A673 (cell line): ENCODE measurements around the gene GALNT16. TPM values are rescaled to one million over a fixed set of nuclear protein-coding genes. Genes with fewer than 3 reads are reported as not detected.
"Not testable (repeated sequence)": the region's sequence is repeated elsewhere in the genome, so short reads cannot be mapped to it uniquely, and the experiment has no call there.

Experiments
- BruUV-seq: library from RNA; stranded (reverse); fragments of 400-500 nt; replicated peaks from 2 replicates; lab custom pipeline; 2021; lab: Mats Ljungman, UMichigan
- CTCF ChIA-PET: fragments of 300-600 bp; sonication (Branson Sonifier 250); formaldehyde crosslinking; loops from one replicate; lab custom pipeline; 2022; ENCODE audit warnings: antibody characterized with exemption; lab: Charles Lee
- POLR2A ChIA-PET: fragments of 300-600 bp; sonication (Branson Sonifier 250); formaldehyde crosslinking; loops from one replicate; lab custom pipeline; 2022; ENCODE audit warnings: antibody characterized with exemption; ENCODE audit not compliant: low non-redundant PET; lab: Charles Lee
- DNase-seq: peaks from one replicate; pipeline ENCODE4 v3.0.0-alpha.2; 2015; ENCODE audit warnings: low spot score
- H3K27ac ChIP-seq: fragments of 200-600 bp; sonication (generic); 2 replicates; pipeline ENCODE4 v1.5.1; 2016; ENCODE audit warnings: mixed run types, low read depth, mild to moderate bottlenecking, mixed read lengths, antibody characterized with exemption, low read length; ENCODE audit not compliant: poor library complexity, severe bottlenecking
- H3K27me3 ChIP-seq: fragments of 200-600 bp; sonication (generic); replicated peaks from 2 replicates; pipeline ENCODE4 v1.6.1; 2017; ENCODE audit warnings: mixed run types, low read depth, mild to moderate bottlenecking, mixed read lengths, antibody characterized with exemption, low read length; ENCODE audit not compliant: insufficient read depth, poor library complexity
- H3K36me3 ChIP-seq: fragments of 200-600 bp; sonication (generic); 2 replicates; pipeline ENCODE4 v1.6.1; 2016; ENCODE audit warnings: mixed run types, mild to moderate bottlenecking, mixed read lengths, antibody characterized with exemption, low read length; ENCODE audit not compliant: insufficient read depth, poor library complexity, severe bottlenecking
- H3K4me1 ChIP-seq: fragments of 200-600 bp; sonication (generic); 2 replicates; pipeline ENCODE4 v1.6.1; 2017; ENCODE audit warnings: mixed run types, mild to moderate bottlenecking, mixed read lengths, antibody characterized with exemption, low read length; ENCODE audit not compliant: insufficient read depth, poor library complexity, severe bottlenecking
- H3K4me3 ChIP-seq: fragments of 200-600 bp; sonication (generic); 2 replicates; pipeline ENCODE4 v1.5.1; 2016; ENCODE audit warnings: low read depth, mixed run types, mild to moderate bottlenecking, mixed read lengths, low read length; ENCODE audit not compliant: poor library complexity, severe bottlenecking
- H3K9me3 ChIP-seq: fragments of 200-600 bp; sonication (generic); 2 replicates; pipeline ENCODE4 v1.6.1; 2016; ENCODE audit warnings: mixed run types, low read depth, mild to moderate bottlenecking, mixed read lengths, antibody characterized with exemption, low read length; ENCODE audit not compliant: poor library complexity, severe bottlenecking
- CTCF ChIP-seq: fragments of 300-800, 200-600 bp; sonication (generic); conservative IDR thresholded peaks from 2 replicates; pipeline ENCODE4 v1.5.1; 2017; ENCODE audit warnings: low read depth, mild to moderate bottlenecking, antibody characterized with exemption, low read length, moderate library complexity, mixed read lengths
- EZH2 ChIP-seq: fragments of 200-600 bp; sonication (generic); IDR thresholded peaks from 2 replicates; pipeline ENCODE4 v1.6.1; 2017; ENCODE audit warnings: borderline replicate concordance, low read depth, mild to moderate bottlenecking, mixed read lengths, antibody characterized with exemption, low read length; ENCODE audit not compliant: poor library complexity, severe bottlenecking
- intact Hi-C: fragments of 100-400 bp; cut with micrococcal nuclease; formaldehyde crosslinking; loops from one replicate; pipeline ENCODE4 v1.10.0; 2022; ENCODE audit not compliant: unreplicated experiment
- total RNA-seq: library from RNA; stranded (reverse); gene quantifications from 2 replicates; pipeline ENCODE4 v1.2.3, GENCODE V29; 2021

GALNT16 gene
- total RNA-seq, 1 experiment from 2014 or later: 0.32 TPM

GRCh38 chr14:69378274-69378673 lies 118.3 kb downstream of the GALNT16 start:
- no peak overlapping the region for H3K4me3 ChIP-seq
- BruUV-seq: no TSS peak
- H3K9me3 ChIP-seq: no peaks in the 10 kb centered on the region
- H3K4me1 ChIP-seq: no peaks in the 10 kb centered on the region
- intact Hi-C loops: no loop called here
- ChIA-PET POLR2A (no interaction called here), CTCF (no interaction called here)
- no peak for DNase-seq
- no peak overlapping the region for H3K27ac ChIP-seq
- peaks cover 81% of the 10 kb centered on the region for H3K36me3 ChIP-seq
- TF ChIP-seq CTCF (no peak), EZH2 (no peak)
- no peaks in the 10 kb centered on the region for H3K27me3 ChIP-seq

GRCh38 chr14:69387311-69387710 lies 127.4 kb downstream of the GALNT16 start:
- Histone ChIP-seq H3K27me3 (no peaks in the 10 kb centered on the region), H3K9me3 (no peaks in the 10 kb centered on the region), H3K4me1 (no peaks in the 10 kb centered on the region), H3K4me3 (no peak overlapping the region), H3K36me3 (peaks cover 91% of the 10 kb centered on the region), H3K27ac (no peak overlapping the region)
- no peak for TF ChIP-seq CTCF
- ChIA-PET POLR2A (no interaction called here), CTCF (no interaction called here)
- no peak for DNase-seq
- no TSS peak for BruUV-seq
- intact Hi-C loops: no loop called here

GRCh38 chr14:69391400-69391799 lies 131.4 kb downstream of the GALNT16 start:
- POLR2A ChIA-PET, CTCF ChIA-PET, H3K27me3 ChIP-seq, H3K4me3 ChIP-seq, H3K9me3 ChIP-seq, H3K27ac ChIP-seq, DNase-seq, BruUV-seq, H3K4me1 ChIP-seq, intact Hi-C loops: not testable (repeated sequence)
- H3K36me3 ChIP-seq: peaks cover 95% of the 10 kb centered on the region

GRCh38 chr14:69392481-69392880 lies 132.5 kb downstream of the GALNT16 start:
- peaks cover 12% of the 10 kb centered on the region for H3K4me1 ChIP-seq
- ChIA-PET POLR2A (no interaction called here), CTCF (no interaction called here)
- H3K36me3 ChIP-seq: peaks cover 87% of the 10 kb centered on the region
- intact Hi-C loops: no loop called here
- no peaks in the 10 kb centered on the region for H3K27me3 ChIP-seq
- H3K27ac ChIP-seq: no peak overlapping the region
- H3K9me3 ChIP-seq: no peaks in the 10 kb centered on the region
- no TSS peak for BruUV-seq
- no peak for DNase-seq
- TF ChIP-seq EZH2 (no peak), CTCF (no peak)
- H3K4me3 ChIP-seq: no peak overlapping the region
